Measurements from ENCODE around the gene MINK1. TPM values are rescaled to one million over a fixed set of nuclear protein-coding genes. Genes with fewer than 3 reads are reported as not detected.

The MINK1 gene
- total and polyA plus RNA-seq, 10 of the 15 experiments (the other 5 are each of a cell fraction or from before 2014, with no cell fraction given): 0.08 to 55.6 (median 15.0) TPM

DNA sequence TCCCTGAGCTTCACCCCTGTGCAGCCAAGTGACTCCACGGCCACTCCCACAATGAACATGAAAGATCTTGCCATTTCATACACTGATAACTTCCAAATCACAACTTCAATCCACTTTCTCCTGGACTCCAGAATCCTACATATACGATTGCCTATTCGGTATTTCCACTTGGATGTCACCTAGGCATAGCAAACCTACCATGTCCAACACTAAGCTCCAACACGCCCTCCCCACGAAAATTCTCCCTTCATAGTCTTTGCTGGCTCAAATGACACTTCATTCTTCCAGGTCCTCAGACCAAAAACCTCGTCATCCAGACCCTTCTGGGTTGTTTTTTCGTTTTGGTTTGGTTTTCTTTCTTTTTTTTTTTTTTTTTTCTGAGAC is 42.4 kb upstream of the MINK1 start (continued):
- TF ChIP-seq ZBED1 (IDR thresholded peaks at IDR 0.05; ENCODE audit: borderline replicate concordance): no peak
- no peak for TF ChIP-seq SREBF2 (IDR thresholded peaks at IDR 0.05; ENCODE audit: low read length)
- TF ChIP-seq, protein P1, sequence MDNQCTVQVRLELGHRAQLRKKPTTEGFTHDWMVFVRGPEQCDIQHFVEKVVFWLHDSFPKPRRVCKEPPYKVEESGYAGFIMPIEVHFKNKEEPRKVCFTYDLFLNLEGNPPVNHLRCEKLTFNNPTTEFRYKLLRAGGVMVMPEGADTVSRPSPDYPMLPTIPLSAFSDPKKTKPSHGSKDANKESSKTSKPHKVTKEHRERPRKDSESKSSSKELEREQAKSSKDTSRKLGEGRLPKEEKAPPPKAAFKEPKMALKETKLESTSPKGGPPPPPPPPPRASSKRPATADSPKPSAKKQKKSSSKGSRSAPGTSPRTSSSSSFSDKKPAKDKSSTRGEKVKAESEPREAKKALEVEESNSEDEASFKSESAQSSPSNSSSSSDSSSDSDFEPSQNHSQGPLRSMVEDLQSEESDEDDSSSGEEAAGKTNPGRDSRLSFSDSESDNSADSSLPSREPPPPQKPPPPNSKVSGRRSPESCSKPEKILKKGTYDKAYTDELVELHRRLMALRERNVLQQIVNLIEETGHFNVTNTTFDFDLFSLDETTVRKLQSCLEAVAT (IDR thresholded peaks at IDR 0.05): no peak
- no peak for TF ChIP-seq CREB1 (IDR thresholded peaks at IDR 0.05; ENCODE audit: low read depth)
- TF ChIP-seq HCFC1 (IDR thresholded peaks at IDR 0.05; ENCODE audit: low read length): no peak
- TF ChIP-seq NFYB (IDR thresholded peaks at IDR 0.05; ENCODE audit: insufficient read depth, low read depth, low read length): no peak
- TF ChIP-seq IRF4 (IDR thresholded peaks at IDR 0.05; ENCODE audit: low read depth, low read length): no peak
- TF ChIP-seq BHLHE40 (IDR thresholded peaks at IDR 0.05; ENCODE audit: borderline replicate concordance in 1 of 2, low read depth in 2 of 2, low read length in 1 of 2): no peak

DNA sequence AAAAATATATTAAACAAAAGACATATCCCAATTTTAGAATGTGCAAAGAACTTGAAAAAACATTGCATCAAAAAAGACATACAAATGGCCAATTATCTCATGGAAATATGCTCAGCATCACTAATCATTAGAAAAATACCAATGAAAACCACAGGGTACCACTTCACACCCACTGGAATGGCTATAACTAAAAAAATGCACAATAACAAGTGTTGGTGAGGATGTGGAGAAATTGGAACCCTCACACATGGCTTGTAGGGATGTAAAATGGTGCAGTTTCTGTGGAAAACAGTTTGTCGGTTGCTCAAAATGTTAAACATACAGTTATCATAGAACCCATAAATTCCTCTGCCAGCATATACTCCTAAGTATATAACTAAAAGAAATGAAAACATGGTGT is 38.0 kb upstream of the MINK1 start:
- BruUV-seq (replicated peaks): no TSS peak
- peak overlapping the region; percentile 54 for H3K4me2 ChIP-seq (ENCODE audit: control insufficient read depth, insufficient read depth)
- intact Hi-C loops (cut with micrococcal nuclease; ENCODE audit: unreplicated experiment) (no loop called here), in situ Hi-C loops (cut with MboI) (no loop called here)
- TF ChIP-seq BACH1 (IDR thresholded peaks at IDR 0.05; ENCODE audit: borderline replicate concordance): no peak
- TF ChIP-seq, protein P1 (IDR thresholded peaks at IDR 0.05): no peak
- TF ChIP-seq, protein P2, sequence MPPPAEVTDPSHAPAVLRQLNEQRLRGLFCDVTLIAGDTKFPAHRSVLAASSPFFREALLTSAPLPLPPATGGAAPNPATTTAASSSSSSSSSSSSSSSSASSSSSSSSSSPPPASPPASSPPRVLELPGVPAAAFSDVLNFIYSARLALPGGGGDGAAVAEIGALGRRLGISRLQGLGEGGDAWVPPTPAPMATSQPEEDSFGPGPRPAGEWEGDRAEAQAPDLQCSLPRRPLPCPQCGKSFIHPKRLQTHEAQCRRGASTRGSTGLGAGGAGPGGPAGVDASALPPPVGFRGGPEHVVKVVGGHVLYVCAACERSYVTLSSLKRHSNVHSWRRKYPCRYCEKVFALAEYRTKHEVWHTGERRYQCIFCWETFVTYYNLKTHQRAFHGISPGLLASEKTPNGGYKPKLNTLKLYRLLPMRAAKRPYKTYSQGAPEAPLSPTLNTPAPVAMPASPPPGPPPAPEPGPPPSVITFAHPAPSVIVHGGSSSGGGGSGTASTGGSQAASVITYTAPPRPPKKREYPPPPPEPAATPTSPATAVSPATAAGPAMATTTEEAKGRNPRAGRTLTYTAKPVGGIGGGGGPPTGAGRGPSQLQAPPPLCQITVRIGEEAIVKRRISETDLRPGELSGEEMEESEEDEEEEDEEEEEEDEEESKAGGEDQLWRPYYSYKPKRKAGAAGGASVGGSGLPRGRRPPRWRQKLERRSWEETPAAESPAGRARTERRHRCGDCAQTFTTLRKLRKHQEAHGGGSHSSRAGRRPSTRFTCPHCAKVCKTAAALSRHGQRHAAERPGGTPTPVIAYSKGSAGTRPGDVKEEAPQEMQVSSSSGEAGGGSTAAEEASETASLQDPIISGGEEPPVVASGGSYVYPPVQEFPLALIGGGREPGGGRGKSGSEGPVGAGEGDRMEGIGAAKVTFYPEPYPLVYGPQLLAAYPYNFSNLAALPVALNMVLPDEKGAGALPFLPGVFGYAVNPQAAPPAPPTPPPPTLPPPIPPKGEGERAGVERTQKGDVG (CRISPR knock-in tag; IDR thresholded peaks at IDR 0.05): no peak
- TF ChIP-seq RAD51 (IDR thresholded peaks at IDR 0.05): no peak
- ChIA-PET POLR2A (no interaction called here), RAD21 (ENCODE audit: unreplicated experiment) (no interaction called here), SMC1A (ENCODE audit: uncharacterized antibody, unreplicated experiment) (no interaction called here), CTCF (no interaction called here)
- H3K36me3 ChIP-seq (ENCODE audit: control insufficient read depth in 2 of 2, insufficient read depth in 2 of 2, low read length in 1 of 2): peaks cover 2 to 13% of the 10 kb centered on the region in 2 experiments; a peak in 3 of 4 replicates
- DNase-seq (ENCODE audit: low read depth, low spot score) (no peak), ATAC-seq (no peak), FAIRE-seq (no peak)
- H3K9me3 ChIP-seq (replicated peaks; ENCODE audit: control insufficient read depth, insufficient read depth, low read length): no peaks in the 10 kb centered on the region
- no peak overlapping the region for H3K27ac ChIP-seq (ENCODE audit: control insufficient read depth, insufficient read depth)
- no peak overlapping the region for H3K9ac ChIP-seq (ENCODE audit: control insufficient read depth, insufficient read depth, low read length)
- H2AFZ ChIP-seq (ENCODE audit: control insufficient read depth, low read depth, low read length): peak overlapping the region; percentile 95
- peaks cover 11% of the 10 kb centered on the region for H3K79me2 ChIP-seq (ENCODE audit: control insufficient read depth, insufficient read depth, low read length)
- peaks cover 13% of the 10 kb centered on the region for H3K4me1 ChIP-seq (ENCODE audit: control insufficient read depth, insufficient read depth, low read length)
- no peaks in the 10 kb centered on the region for H3K27me3 ChIP-seq (replicated peaks in 1 of 2; ENCODE audit: control insufficient read depth in 2 of 2, insufficient read depth in 2 of 2, low read length in 1 of 2)
- no peaks in the 10 kb centered on the region for H4K20me1 ChIP-seq (ENCODE audit: control insufficient read depth, insufficient read depth)
- WGBS (ENCODE audit: insufficient coverage, insufficient replicate concordance, low lambda C conversion rate, missing lambda C conversion rate): 100% methylated on average over 1 of the region's 1 CpG
- no peak overlapping the region for H3K4me3 ChIP-seq
